GM18505 (cell line): ENCODE data around the gene ZNF226.
A peak's percentile ranks its signal among the peaks of the same experiment; 100 is the strongest.
"Not testable (repeated sequence)": the region's sequence is repeated elsewhere in the genome, so short reads cannot be mapped to it uniquely, and the experiment has no call there.

Source experiments
- ATAC-seq: cut with Tn5 transposase; IDR thresholded peaks from one replicate; pipeline ENCODE4 v1.9.1; 2021; ENCODE audit not compliant: unreplicated experiment
- POLR2A ChIP-seq: IDR thresholded peaks from 4 replicates; pipeline ENCODE4 v1.6.1; 2011; ENCODE audit warnings: borderline replicate concordance; ENCODE audit not compliant: insufficient read depth, insufficient read length; ENCODE audit errors: extremely low read depth

The ZNF226 gene

DNA sequence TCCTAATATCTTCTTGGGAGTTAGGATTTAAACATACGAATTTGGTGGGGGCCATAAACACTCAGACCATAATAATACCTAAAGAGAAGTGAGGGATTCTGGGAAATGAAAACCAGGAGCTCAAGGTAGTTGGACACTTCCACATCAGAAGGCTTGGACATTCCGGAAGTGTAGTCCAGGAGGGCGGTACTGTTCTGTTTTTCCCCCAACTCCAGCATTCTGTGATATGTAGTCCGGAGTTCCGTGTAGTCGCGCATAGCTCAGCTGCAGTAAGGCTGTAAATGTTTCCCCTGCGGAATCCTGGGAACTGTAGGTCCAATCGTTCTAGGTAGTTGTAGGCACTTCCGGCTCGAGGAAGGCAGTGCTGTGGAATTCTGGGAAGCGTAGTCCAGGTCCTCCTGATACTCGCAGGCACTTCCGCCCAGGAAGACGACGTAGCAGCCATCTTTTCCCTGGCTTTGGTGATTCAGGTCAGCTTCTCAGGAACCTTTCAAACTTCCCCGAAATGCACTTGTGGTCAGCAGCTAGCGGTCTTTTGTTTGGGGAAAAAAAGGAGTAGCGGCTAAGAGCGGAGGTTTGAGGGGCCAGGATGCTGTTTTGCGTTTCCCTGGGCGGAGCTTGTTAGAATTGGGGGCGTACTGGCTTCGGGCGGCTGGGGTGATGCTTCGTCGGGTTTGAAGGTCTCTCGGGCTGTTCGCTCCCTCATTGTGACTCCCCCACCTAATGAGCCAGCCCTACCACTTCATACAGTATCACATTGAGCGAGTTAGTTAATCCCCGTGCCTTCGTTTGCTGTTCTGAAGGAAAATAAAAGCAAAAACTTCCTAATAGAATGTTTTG is at the start of gene ZNF226:
Gene ZNF226 (plus strand): TSS at position 428 of the 840 bp plus-strand sequence. CDS start 4,981 bp downstream, outside the sequence.
- peak; percentile 82 for ATAC-seq
- peak; percentile 83 for TF ChIP-seq POLR2A

DNA sequence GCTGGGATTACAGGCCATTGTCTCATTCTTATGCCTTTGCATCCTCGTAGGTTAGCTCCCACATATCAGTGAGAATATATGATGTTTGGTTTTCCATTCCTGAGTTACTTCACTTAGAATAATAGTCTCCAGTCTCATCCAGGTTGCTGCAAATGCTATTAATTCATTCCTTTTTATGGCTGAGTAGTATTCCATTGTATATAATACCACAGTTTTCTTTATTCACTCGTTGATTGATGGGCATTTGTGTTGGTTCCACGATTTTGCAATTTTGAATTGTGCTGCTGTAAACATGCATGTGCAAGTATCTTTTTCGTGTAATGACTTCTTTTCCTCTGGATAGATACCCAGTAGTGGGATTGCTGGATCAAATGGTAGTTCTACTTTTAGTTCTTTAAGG is 43.7 kb upstream of the ZNF226 start:
- not testable (repeated sequence) for ATAC-seq

DNA sequence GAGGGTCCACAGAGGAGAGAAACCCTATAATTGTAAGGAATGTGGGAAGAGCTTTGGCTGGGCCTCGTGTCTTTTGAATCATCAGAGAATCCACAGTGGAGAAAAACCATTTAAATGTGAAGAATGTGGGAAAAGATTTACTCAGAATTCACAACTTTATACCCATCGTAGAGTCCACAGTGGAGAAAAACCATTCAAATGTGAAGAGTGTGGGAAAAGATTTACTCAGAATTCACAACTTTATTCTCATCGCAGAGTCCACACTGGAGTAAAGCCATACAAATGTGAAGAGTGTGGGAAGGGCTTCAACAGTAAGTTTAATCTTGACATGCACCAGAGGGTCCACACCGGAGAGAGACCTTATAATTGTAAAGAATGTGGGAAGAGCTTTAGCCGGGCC is 32.9 kb upstream of the ZNF226 start:
- no peak for TF ChIP-seq POLR2A
- ATAC-seq = no peak

DNA sequence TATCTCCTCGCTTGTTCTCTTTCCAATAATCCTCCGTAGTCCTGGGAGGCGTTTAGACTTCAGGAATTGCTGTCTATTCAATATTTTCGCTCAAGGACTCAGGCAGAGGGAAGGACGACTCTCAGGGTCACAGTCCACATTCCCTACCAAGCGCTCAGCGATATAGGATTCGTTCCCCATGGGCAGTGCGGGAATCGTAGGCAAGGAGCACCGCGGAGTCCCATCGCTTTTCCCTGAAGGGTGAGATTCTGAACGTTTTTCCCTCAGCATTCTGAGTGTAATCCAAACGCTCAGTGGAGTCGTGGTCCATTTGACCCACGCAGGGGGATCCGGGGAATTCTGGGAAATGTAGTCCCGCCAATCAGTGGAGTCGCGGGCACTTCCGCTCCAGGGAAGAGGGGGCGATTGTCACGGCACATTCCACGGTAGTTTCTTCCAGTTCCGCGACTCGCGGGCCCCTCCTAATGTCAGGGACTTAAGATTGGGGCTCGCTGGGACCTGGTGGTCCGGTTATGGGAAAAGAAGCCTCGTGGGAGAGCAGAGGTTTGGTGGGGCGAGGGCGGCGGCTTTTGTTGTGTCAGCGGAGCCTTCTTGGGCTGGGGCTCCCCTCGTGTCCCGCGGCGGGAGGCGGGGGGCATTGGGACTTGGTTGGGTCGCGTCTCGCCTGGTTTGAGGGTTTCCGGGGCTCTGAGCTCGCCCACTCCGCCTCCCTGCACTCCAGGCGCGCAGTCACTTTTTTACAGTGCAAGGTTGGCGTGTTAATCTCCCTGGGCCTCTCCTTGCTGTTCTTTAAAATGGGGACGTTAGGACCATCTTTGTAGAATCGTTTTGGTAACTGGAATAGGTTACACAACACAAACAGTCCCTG is 23.5 kb upstream of the ZNF226 start, which contains the start of gene ZNF234:
Gene ZNF234 (plus strand): TSS at position 364 of the 868 bp plus-strand sequence. CDS start 3,079 bp downstream, outside the sequence.
- peak; percentile 68 for TF ChIP-seq POLR2A
- ATAC-seq = peak; percentile 84

DNA sequence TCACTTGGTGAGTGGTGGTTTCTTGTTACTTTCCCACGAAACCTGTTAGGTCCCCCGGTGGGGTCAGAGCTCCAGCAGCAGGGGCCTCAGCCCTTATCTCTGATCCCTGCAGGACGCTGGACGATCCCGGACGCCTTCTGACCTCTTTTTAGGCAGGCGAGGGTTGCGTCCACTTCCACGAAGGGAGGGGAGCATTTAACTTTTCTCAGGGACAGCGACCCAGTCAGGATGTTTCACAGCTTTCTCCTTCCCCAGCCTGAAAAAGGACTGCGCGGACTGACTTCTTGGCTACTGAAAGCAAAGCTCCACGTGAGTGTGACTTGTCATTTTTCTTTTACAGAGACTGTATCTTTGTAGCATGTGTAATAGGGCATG is 22.9 kb upstream of the ZNF226 start:
- no peak for ATAC-seq

DNA sequence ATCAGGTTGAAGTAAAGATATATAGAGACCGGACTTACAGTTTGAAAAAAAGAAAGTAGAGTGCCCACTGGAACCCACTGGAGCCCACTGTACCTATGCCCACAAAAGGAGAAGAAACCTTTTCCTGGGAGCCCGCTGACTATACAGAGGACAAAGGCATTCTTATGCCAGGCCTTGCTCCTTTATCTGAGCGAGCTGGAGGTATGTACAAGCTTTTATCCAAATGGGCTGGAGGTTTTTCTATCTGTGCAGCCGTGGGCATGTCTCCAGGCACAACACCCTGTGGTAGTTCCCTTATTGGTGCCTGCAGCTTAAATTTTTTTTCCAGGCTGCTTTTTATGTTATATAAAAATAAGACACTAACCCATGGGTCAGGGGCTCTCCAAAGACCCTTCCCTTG is 15.1 kb upstream of the ZNF226 start:
- no peak for ATAC-seq

More for the DNA sequence above, 22.9 kb upstream of the ZNF226 start:
- TF ChIP-seq POLR2A = no peak

DNA sequence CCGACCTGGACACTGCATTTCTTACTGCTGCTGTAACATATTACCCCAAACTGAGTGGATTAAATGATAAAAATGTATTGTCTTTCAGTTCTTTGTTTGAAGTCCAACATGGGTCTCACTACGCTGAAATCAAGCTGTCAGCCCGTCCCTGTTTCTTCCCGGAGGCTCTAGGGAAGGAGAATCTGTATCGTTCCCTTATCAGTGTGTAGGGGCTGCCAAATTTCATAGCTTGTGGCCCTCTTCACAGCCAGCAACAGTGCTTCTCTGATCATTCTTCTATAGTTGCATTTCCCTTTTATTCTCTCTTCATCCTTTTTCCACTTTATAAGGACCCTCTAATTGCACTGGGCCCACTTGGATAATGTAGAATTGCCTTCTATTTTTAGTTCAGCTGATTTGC is 13.4 kb upstream of the ZNF226 start:
- no peak for TF ChIP-seq POLR2A
- no peak for ATAC-seq

More for the DNA sequence above, 15.1 kb upstream of the ZNF226 start:
- no peak for TF ChIP-seq POLR2A

DNA sequence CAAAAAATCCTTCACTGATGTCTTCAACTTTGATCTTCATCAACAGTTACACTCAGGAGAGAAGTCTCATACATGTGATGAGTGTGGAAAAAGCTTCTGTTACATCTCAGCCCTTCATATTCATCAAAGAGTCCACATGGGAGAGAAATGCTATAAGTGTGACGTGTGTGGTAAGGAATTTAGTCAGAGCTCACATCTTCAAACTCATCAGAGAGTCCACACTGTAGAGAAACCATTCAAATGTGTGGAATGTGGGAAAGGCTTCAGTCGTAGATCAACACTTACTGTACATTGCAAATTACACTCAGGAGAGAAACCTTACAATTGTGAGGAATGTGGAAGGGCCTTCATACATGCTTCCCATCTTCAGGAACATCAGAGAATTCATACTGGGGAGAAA is 8.4 kb upstream of the ZNF226 start:
- TF ChIP-seq POLR2A = no peak
- no peak for ATAC-seq

DNA sequence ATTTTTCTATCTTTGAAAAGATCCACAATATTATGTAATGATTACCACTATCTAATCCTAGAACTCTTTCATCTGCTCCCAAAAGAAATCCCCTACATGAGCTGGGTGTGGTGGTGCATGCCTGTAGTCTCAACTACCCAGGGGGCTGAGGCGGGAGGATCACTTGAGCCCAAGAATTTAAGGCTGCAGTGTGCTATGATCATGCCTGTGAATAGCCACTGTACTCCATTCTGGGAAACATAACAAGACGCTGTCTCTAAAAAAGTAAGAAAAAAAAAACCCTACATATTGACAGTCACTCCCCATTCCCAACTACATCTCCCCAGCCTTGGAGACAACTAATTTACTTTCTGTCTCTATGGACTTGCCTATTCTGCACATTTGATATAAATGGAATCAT is 1.1 kb upstream of the ZNF226 start:
- no peak for TF ChIP-seq POLR2A
- ATAC-seq = no peak

DNA sequence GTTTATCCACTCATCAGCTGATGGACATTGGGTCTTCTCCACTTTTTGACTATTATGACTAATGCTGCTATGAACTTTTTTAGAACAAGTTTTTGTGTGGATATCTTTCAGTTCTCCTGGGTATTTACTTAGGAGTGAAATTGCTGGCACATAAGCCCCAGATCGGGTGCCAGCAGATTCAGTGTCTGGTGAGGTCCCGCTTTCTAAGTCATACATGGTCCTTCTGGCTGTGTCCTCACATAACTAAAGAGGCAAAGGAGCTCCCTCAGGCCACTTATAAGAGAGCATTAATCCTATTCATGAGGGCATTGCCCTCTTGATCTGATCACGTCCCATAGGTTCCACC is 600 bp upstream of the ZNF226 start:
- no peak for TF ChIP-seq POLR2A
- ATAC-seq = no peak

DNA sequence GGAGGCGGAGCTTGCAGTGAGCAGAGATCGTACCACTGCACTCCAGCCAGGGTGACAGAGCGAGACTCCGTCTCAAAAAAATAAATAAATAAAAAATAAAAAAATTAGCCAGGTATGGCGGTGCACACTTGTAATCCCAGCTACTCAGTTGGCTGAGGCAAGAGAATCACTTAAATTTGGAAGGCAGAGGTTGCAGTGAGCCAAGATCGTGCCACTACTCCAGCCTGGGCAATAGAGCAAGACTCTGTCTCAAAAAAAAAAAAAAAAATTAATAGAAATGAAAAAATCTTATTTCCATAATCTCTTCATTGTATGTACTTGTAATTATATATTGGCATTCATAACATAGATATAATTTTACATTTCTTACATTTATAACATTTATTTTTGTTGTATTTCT is 5.8 kb downstream of the ZNF226 start:
- ATAC-seq = not testable (repeated sequence)

DNA sequence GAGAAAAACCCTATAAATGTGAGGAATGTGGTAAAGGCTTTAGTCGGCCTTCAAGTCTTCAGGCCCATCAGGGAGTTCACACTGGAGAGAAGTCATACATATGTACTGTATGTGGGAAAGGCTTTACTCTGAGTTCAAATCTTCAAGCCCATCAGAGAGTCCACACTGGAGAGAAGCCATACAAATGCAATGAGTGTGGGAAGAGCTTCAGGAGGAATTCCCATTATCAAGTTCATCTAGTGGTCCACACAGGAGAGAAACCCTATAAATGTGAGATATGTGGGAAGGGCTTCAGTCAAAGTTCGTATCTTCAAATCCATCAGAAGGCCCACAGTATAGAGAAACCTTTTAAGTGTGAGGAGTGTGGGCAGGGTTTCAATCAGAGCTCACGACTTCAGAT is 11.7 kb downstream of the ZNF226 start:
- TF ChIP-seq POLR2A = no peak
- no peak for ATAC-seq

DNA sequence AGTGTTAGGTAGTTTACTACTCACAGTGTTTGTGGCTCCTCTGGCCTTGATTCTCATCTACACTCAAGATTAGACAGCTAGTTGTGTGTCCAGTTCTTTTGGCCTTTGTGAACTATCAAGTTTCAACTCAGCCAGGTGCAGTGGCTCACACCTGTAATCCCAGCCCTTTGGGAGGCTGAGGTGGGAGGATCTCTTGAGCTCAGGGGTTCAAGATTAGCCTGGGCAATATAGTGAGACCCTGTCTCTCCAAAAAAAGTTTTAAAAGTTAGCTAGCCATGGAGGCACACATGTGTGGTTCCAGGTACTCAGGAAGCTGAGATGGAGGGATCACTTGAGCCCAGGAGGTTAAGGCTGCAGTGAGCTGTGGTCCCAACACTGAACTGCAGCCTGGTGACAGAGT is 16.1 kb downstream of the ZNF226 start:
- ATAC-seq = no peak
- no peak for TF ChIP-seq POLR2A

DNA sequence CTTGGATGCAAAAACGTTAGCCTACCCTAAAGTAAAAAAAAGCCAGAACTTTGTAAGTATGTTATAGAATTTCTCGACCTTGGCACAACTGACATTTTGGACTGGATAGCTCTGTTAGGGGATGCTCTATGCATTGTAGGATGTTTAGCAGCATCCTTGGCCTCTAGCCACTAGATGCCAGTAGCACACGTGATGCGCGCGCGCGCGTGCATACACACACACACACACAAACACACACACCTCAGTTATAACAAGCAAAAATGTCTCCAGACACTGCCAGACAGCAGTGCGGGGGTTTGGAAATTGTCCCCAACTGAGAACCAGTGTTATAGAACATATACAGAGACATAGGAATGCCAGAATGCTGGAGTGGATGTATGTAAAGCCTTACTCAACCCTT is 17.2 kb downstream of the ZNF226 start:
- no peak for TF ChIP-seq POLR2A
- ATAC-seq = no peak
